A172 (cell line): ENCODE data around the gene ASAH2B. TPM values are rescaled to one million over a fixed set of nuclear protein-coding genes. Genes with fewer than 3 reads are reported as not detected.
A peak's percentile ranks its signal among the peaks of the same experiment; 100 is the strongest.
"Not testable (repeated sequence)": the region's sequence is repeated elsewhere in the genome, so short reads cannot be mapped to it uniquely, and the experiment has no call there.

Experiments used
- DNase-seq: peaks from one replicate; pipeline ENCODE4 v3.0.0-alpha.2; 2015; ENCODE audit warnings: low spot score
- total RNA-seq: library from RNA; depleted of rRNA; stranded (reverse); fragments of >200 nt; shearing (Covaris generic); gene quantifications from 2 replicates; pipeline ENCODE4 v1.2.3, GENCODE V29; 2014; rRNA removed

The ASAH2B gene
- total RNA-seq, result 3.0 and 3.1 TPM in 2 replicates

DNA sequence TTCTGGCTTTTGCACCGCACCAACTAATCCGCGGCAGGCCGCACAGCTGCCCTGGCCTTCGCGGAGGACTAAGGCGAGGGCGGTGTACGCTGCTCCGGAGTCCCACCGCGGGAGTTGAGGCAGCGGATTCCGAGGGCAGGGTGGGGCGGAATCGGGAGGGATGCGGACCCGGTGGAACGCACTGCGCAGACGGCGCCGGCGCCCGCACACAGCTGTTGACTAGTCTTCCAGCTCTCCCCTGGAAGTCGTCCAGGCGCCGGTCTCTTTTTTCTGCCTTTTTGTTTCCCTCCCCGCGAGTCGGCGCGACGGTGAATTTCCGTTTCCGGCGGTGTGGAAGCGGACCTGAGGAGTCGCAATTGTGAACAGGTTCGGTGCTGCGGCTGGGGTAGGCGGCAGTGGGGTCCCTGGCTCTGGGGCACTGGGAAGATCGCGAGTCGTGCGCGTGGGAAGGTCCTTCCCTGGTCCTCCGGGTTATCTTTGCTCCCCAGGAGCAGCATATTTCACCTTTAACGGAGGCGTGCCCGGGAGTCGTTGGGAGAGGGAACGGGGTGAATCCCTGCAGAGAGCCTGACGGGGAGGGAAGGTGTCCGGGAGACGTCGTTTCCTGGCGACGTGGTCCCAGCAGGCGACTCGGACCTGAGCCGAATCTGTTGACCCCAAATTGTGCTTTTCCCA is at the start of gene ASAH2B:
Gene ASAH2B (plus strand): TSS at position 319 of the 675 bp plus-strand sequence. CDS start 5,195 bp downstream, outside the sequence.
- peak; percentile 58 for DNase-seq

GRCh38 chr10:50697819-50698218 is 41.9 kb upstream of the ASAH2B start:
- not testable (repeated sequence) for DNase-seq

GRCh38 chr10:50701947-50702346 is 37.8 kb upstream of the ASAH2B start:
- peak; percentile 10 for DNase-seq

GRCh38 chr10:50702997-50703396 is 36.7 kb upstream of the ASAH2B start:
- not testable (repeated sequence) for DNase-seq

GRCh38 chr10:50704436-50705079 is 35.2 kb upstream of the ASAH2B start:
- DNase-seq, result peak; percentile 13

GRCh38 chr10:50706006-50706405 is 33.7 kb upstream of the ASAH2B start:
- not testable (repeated sequence) for DNase-seq

- not testable (repeated sequence) for DNase-seq
Measured at GRCh38 chr10:50710241-50710640, 29.5 kb upstream of the ASAH2B start.

DNA sequence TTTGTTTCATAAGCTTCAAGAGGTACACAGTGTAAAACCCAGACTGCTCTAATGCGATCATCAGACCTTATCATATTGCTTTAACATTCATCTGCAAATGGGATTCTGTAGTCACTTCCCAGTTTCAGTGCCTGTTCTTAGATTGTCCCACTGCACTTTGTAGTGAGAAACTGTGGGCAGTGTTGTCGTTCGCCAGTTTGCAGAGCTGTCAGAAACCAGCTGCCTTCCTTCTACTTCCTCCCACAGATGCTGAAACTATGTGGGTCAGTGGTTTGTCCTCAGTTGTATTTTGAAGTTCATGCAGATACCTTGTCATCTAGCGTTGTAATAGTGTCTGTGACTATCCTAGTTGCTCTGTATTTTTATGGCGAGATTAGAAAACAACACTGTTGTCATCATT is 15.9 kb upstream of the ASAH2B start:
- DNase-seq, result not testable (repeated sequence)

DNA sequence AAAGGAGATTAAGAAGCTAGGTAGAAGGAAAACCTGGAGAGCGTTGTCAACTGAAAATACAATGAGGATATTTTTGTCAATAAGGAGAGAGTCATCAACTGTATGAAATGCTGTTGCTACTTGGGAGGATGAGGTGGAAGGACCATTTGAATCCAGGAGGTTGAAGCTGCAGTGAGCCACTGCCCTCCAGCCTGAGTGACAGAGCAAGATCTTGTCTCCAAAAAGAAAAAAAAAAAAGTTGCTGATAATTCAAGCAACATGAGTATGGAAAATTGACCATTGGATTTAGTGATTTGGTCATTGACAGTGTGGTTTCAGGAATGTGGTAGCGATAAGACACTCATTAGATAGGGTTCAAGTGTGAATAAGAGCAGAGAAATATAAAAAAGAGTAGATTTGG is 11.6 kb upstream of the ASAH2B start:
- not testable (repeated sequence) for DNase-seq

DNA sequence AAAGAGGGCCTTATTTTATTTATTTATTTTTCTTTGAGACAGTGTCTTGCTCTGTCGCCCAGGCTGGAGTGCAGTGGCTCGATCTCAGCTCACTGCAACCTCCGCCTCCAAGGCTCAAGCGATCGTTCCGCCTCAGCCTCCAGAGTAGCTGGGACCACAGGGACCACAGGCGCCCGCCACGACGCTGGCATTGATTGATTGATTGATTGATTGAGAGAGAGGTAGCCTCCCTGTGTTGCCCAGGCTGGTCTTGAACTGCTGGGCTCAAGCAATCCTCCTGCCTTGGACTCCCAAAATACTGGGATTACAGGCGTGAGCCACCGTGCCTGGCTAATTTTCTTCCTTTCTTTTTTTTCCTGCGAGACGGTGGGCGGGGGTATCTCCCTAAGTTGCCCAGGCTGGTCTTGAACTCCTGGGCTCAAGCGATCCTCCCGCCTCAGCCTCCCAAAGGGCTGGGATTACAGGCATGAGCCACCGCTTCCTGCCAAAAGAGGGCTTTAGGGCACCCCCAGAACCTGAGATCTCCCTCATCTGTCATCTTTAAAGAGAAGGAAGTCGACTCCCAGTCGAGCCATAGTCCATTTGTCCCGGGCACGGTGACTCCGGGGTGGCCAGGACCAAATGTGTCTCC is 634 bp upstream of the ASAH2B start:
- DNase-seq, result not testable (repeated sequence)

DNA sequence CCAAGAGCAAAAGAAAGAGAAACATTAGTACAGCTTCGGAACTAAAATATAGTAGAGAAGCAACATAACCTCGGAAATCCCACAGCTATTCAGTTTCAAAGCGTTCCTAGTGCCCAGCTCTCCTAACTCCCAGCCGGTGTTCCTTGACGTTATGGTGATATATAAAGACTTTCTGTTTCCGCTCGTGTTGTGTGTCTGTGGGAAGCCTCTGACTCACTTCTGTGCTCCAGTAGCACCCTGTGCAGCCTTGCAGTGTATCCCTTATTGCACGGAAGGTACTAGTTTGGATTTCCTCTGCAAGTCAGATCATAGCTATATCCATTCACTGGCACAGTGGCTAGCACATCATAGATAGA is 535 bp downstream of the ASAH2B start:
- DNase-seq, result peak; percentile 54

DNA sequence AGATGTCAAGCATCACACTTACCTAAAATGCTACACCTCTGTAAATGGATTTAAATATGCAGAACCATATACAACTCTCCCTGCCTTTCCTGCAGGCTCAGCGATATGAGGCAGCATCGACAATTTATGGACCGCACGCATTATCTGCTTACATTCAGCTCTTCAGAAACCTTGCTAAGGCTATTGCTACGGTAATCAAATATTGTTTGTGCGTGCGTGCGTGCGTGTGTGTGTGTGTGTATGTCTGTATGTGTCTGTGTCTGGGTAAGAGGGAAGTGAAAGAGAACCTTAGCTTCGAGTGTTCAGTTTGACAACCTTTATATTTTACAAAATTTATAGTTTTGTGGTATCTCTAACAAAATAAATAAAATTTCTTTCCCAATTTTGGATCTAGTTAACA is 3.1 kb downstream of the ASAH2B start:
- DNase-seq, result not testable (repeated sequence)

GRCh38 chr10:50766774-50767513 is 27.2 kb downstream of the ASAH2B start:
- peak; percentile 63 for DNase-seq

- DNase-seq, result not testable (repeated sequence)
Measured at GRCh38 chr10:50772042-50772441, 32.3 kb downstream of the ASAH2B start.

DNA sequence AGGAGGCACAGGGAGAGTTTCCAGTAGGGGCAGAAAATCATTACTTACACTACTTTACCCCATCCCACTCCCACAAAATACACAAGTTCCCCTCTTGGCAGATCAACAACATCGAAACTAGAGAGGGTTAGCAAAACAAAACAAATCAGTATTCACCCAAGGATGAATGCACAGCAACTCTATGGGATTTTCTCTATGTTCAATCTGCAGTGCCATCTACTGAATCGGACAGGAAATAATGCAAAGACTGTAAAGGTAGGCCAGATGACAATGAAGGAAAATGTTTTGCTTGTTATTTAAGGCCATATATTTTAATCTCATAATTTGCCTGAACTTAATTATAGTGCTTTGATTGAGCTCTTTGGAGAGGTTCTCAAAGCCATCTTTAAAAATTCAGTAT is 35.1 kb downstream of the ASAH2B start:
- not testable (repeated sequence) for DNase-seq

GRCh38 chr10:50780036-50780435 is 40.3 kb downstream of the ASAH2B start:
- DNase-seq, result not testable (repeated sequence)

- not testable (repeated sequence) for DNase-seq
Measured at GRCh38 chr10:50782017-50782416, 42.3 kb downstream of the ASAH2B start.

DNA sequence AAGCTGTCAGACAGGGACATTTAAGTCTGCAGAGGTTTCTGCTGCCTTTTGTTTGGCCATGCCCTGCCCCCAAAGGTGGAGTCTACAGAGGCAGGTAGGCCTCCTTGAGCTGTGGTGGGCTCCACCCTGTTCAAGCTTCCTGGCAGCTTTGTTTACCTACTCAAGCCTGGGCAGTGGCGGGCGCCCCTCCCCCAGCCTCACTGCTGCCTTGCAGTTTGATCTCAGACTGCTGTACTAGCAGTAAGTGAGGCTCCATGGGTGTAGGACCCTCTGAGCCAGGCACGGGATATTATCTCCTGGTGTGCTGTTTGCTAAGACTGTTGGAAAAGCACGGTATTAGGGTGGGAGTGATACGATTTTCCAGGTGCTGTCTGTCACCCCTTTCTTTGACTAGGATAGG is 48.2 kb downstream of the ASAH2B start:
- not testable (repeated sequence) for DNase-seq

GRCh38 chr10:50788951-50789945 is 49.5 kb downstream of the ASAH2B start:
- DNase-seq, result peak; percentile 59

- DNase-seq, result no peak
Measured at GRCh38 chr10:50794490-50794889, 54.8 kb downstream of the ASAH2B start.

GRCh38 chr10:50796693-50797092 is 57.0 kb downstream of the ASAH2B start:
- DNase-seq, result no peak
